GM12878 (cell line): ENCODE measurements around the gene STON2. TPM values are rescaled to one million over a fixed set of nuclear protein-coding genes. Genes with fewer than 3 reads are reported as not detected.

Source experiments
- ATAC-seq: fragments of 200-7000 bp; cut with Tn5 transposase; 3 replicates; pipeline ENCODE4 v1.9.1; 2020; ENCODE audit warnings: mild to moderate bottlenecking, moderate library complexity
- BruUV-seq: library from RNA; stranded (reverse); fragments of 400-500 nt; replicated peaks from 2 replicates; lab custom pipeline; 2021; lab: Mats Ljungman, UMichigan
- CTCF ChIA-PET: fragments of 300-600 bp; sonication (Branson Sonifier 250); formaldehyde crosslinking; extraction: SDS; loops from one replicate; lab custom pipeline; 2021; ENCODE audit warnings: inconsistent platforms; lab: Yijun Ruan, JAX
- POLR2A ChIA-PET: fragments of 350-600 bp; formaldehyde crosslinking; extraction: SDS; loops from one replicate; lab custom pipeline; 2021; ENCODE audit warnings: inconsistent platforms; lab: Charles Lee
- RAD21 ChIA-PET: fragments of 300-600 bp; sonication (Branson Sonifier 250); formaldehyde crosslinking; loops from one replicate; lab custom pipeline; 2023; ENCODE audit warnings: antibody characterized with exemption; ENCODE audit not compliant: unreplicated experiment; lab: Charles Lee
- SMC1A ChIA-PET: fragments of 300-600 bp; sonication (Branson Sonifier 250); formaldehyde crosslinking; loops from one replicate; lab custom pipeline; 2023; ENCODE audit not compliant: unreplicated experiment, uncharacterized antibody; lab: Charles Lee
- DNase-seq: peaks from one replicate; pipeline ENCODE4 v3.0.0-alpha.2; 2011; ENCODE audit warnings: low read depth, low spot score
- FAIRE-seq: peaks from 3 replicates; lab custom pipeline; 2011; peaks lifted over from hg19 to GRCh38; lab: Jason Lieb, UNC
- H2AFZ ChIP-seq: 2 replicates; pipeline ENCODE4 v1.6.0; 2011; ENCODE audit warnings: low read depth, low read length, control low read depth; ENCODE audit not compliant: control insufficient read depth
- H3K27ac ChIP-seq: 2 replicates; pipeline ENCODE4 v1.5.1; 2011; ENCODE audit warnings: control low read depth; ENCODE audit not compliant: control insufficient read depth, insufficient read depth
- H3K27me3 ChIP-seq, 2 experiments: replicated peaks in 1 of 2; 2 replicates each; pipeline versions ENCODE4 v1.6.0 to v1.6.1; 2011; ENCODE audit warnings: low read length in 1 of 2; ENCODE audit not compliant: control insufficient read depth in 2 of 2, insufficient read depth in 2 of 2
- H3K36me3 ChIP-seq, 2 experiments: 2 replicates each; pipeline ENCODE4 v1.5.1; 2011; ENCODE audit warnings: low read length in 1 of 2; ENCODE audit not compliant: control insufficient read depth in 2 of 2, insufficient read depth in 2 of 2
- H3K4me1 ChIP-seq: 2 replicates; pipeline ENCODE4 v1.6.1; 2011; ENCODE audit warnings: mild to moderate bottlenecking, low read length, moderate library complexity, mixed read lengths; ENCODE audit not compliant: control insufficient read depth, insufficient read depth
- H3K4me2 ChIP-seq: 2 replicates; pipeline ENCODE4 v1.6.0; 2011; ENCODE audit warnings: control low read depth; ENCODE audit not compliant: control insufficient read depth, insufficient read depth
- H3K4me3 ChIP-seq: fragments of 200-600 bp; sonication (generic); 2 replicates; pipeline ENCODE4 v1.5.1; 2016
- H3K79me2 ChIP-seq: 2 replicates; pipeline ENCODE4 v1.6.0; 2011; ENCODE audit warnings: low read length; ENCODE audit not compliant: control insufficient read depth, insufficient read depth
- H3K9ac ChIP-seq: 2 replicates; pipeline ENCODE4 v1.8.0; 2011; ENCODE audit warnings: low read length, control low read depth, mixed read lengths; ENCODE audit not compliant: control insufficient read depth, insufficient read depth
- H3K9me3 ChIP-seq: replicated peaks from 3 replicates; pipeline ENCODE4 v1.5.1; 2011; ENCODE audit warnings: mild to moderate bottlenecking, low read length; ENCODE audit not compliant: control insufficient read depth, insufficient read depth
- H4K20me1 ChIP-seq: 2 replicates; pipeline ENCODE4 v1.6.0; 2011; ENCODE audit not compliant: control insufficient read depth, insufficient read depth
- CHD1 ChIP-seq: IDR thresholded peaks from 2 replicates; pipeline ENCODE4 v1.6.1; 2012; ENCODE audit warnings: low read depth, low read length, improper control_type of control experiment
- KAT2A ChIP-seq: conservative IDR thresholded peaks from 2 replicates; pipeline ENCODE4 v1.6.1; 2011; ENCODE audit warnings: low read depth, low read length; ENCODE audit not compliant: control insufficient read depth
- LARP7 ChIP-seq: fragments of 450-650 bp; IDR thresholded peaks from 2 replicates; pipeline ENCODE4 v1.6.1; 2017; ENCODE audit warnings: mild to moderate bottlenecking
- SMAD5 ChIP-seq: IDR thresholded peaks from 2 replicates; pipeline ENCODE4 v1.6.1; 2016; ENCODE audit warnings: antibody characterized with exemption, low read depth
- SRF ChIP-seq, 2 experiments: IDR thresholded peaks; 2 replicates each; pipeline ENCODE4 v1.6.1; 2011; ENCODE audit warnings: low read depth in 2 of 2, low read length in 2 of 2, mild to moderate bottlenecking in 1 of 2, moderate library complexity in 1 of 2
- WGBS: methylation state at CpG from one replicate; pipeline ENCODE4 v1.1.6; 2016; ENCODE audit warnings: low lambda C conversion rate; ENCODE audit not compliant: insufficient replicate concordance, insufficient coverage; ENCODE audit errors: missing lambda C conversion rate; 5-methylcytosine and 5-hydroxymethylcytosine counted together
- in situ Hi-C: fragments of 300-500 bp; cut with MboI; formaldehyde crosslinking; loops from 9 replicates; pipeline ENCODE4 v1.14.3; 2018; ENCODE audit warnings: mixed read lengths
- intact Hi-C: fragments of 100-400 bp; cut with micrococcal nuclease; formaldehyde crosslinking; loops from one replicate; pipeline ENCODE4 v1.14.2; 2022; ENCODE audit not compliant: unreplicated experiment
- polyA plus RNA-seq, 11 experiments: library from polyadenylated mRNA; depleted of rRNA in 4 of 11; unstranded in 6 of 11; stranded (reverse) in 5 of 11; fragments of >200 nt; fragmentation: Nextera tagmentation in 4 of 11; fragmentation: Illumina TruSeq in 1 of 11; extraction: Ambion mirVana in 4 of 11; extraction: Trizol in 1 of 11; gene quantifications; 1 replicate in 1 of 11; 2 replicates in 10 of 11; pipeline versions ENCODE4 v1.2.1 to v1.2.3, GENCODE V29; 2011 to 2016; ENCODE audit warnings: inconsistent platforms in 2 of 11, missing spikeins in 2 of 11, low read depth in 1 of 11
- total RNA-seq, 4 experiments: library from RNA; depleted of rRNA in 3 of 4; stranded (reverse); fragments of >200 nt in 3 of 4; fragmentation: Illumina TruSeq in 1 of 4; extraction: Trizol in 1 of 4; gene quantifications; 2 replicates each; pipeline versions ENCODE4 v1.2.1 to v1.2.3, GENCODE V29; 2013 to 2021
- TF ChIP-seq, protein P1 (sequence below): fragments of 450-650 bp; IDR thresholded peaks from 2 replicates; pipeline ENCODE4 v1.6.1; 2017; ENCODE audit warnings: mild to moderate bottlenecking, low read depth, inconsistent platforms; ENCODE audit not compliant: poor library complexity, severe bottlenecking

Gene STON2
- total and polyA plus RNA-seq, 10 of the 15 experiments (the other 5 are each of a cell fraction or from before 2014, with no cell fraction given) = 0.03 to 0.13 (median 0.03) TPM; not detected in 7

DNA sequence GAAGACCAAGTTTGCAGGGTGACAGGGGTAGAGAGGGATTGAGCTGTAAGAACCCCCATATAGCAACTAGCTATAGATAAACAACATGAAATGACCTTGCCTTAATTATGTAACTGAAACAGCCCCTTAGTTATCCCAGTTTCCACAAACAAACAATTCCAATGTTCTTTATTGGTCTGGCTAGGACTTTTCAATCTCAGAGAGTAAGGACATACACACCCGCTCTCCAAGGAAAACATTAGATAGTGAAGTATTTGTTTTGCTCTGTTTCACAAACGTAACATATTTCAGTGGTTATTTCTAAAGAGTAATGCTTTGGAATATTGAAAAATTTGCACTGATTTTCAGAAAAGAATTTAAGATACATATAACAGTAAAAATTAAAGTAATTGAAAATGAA is 127.8 kb downstream of the STON2 start:
- Histone ChIP-seq H3K4me2 (no peak overlapping the region), H3K9me3 (no peaks in the 10 kb centered on the region), H3K9ac (no peak overlapping the region), H3K36me3 (no peaks in the 10 kb centered on the region), H2AFZ (no peak overlapping the region), H3K27ac (no peak overlapping the region), H3K4me1 (no peaks in the 10 kb centered on the region), H3K79me2 (no peaks in the 10 kb centered on the region), H4K20me1 (no peaks in the 10 kb centered on the region; the same call in 1 of the 2 replicates), H3K27me3 (peaks cover 0 to 5% of the 10 kb centered on the region in 2 experiments; a peak in 2 of 4 replicates), H3K4me3 (no peak overlapping the region)
- DNase-seq (no peak), ATAC-seq (no peak), FAIRE-seq (no peak)
- POLR2A ChIA-PET = interaction anchor here (0.6 kb wide), 2 partner anchors 52 to 85 kb away, joined by 3 read pairs; partner anchors contain the start of gene GTF2A1
- CTCF ChIA-PET = interaction anchor here (1.0 to 12.5 kb wide), 3 partner anchors 182 to 214 kb away, joined by 3 to 195 read pairs (median 101); no protein-coding TSS in a partner anchor
- SMC1A ChIA-PET = interaction anchor here (0.7 to 7.5 kb wide), 5 partner anchors 72 to 1222 kb away, joined by 3 to 110 read pairs (median 8); no protein-coding TSS in a partner anchor
- intact Hi-C loops (no loop called here), in situ Hi-C loops (loop anchor here (5.0 kb wide), 1 partner anchor 180 kb away; no protein-coding TSS in a partner anchor)
- WGBS = 17% methylated on average over 2 of the region's 2 CpGs
- RAD21 ChIA-PET = interaction anchor here (0.8 to 8.6 kb wide), 4 partner anchors 74 to 192 kb away, joined by 3 to 79 read pairs (median 26); no protein-coding TSS in a partner anchor
- BruUV-seq = no TSS peak
- TF ChIP-seq CHD1 = no peak
- no peak for TF ChIP-seq SMAD5
- TF ChIP-seq KAT2A = no peak
- no peak for TF ChIP-seq LARP7
- TF ChIP-seq, protein P1, sequence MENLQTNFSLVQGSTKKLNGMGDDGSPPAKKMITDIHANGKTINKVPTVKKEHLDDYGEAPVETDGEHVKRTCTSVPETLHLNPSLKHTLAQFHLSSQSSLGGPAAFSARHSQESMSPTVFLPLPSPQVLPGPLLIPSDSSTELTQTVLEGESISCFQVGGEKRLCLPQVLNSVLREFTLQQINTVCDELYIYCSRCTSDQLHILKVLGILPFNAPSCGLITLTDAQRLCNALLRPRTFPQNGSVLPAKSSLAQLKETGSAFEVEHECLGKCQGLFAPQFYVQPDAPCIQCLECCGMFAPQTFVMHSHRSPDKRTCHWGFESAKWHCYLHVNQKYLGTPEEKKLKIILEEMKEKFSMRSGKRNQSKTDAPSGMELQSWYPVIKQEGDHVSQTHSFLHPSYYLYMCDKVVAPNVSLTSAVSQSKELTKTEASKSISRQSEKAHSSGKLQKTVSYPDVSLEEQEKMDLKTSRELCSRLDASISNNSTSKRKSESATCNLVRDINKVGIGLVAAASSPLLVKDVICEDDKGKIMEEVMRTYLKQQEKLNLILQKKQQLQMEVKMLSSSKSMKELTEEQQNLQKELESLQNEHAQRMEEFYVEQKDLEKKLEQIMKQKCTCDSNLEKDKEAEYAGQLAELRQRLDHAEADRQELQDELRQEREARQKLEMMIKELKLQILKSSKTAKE = no peak
- no peak for TF ChIP-seq SRF (IDR thresholded peaks at IDR 0.05; ENCODE audit: low read depth in 2 of 2, low read length in 2 of 2)
